ENCODE measurements around the gene MICAL3. TPM values are rescaled to one million over a fixed set of nuclear protein-coding genes. Genes with fewer than 3 reads are reported as not detected.
"Not testable (repeated sequence)": the region's sequence is repeated elsewhere in the genome, so short reads cannot be mapped to it uniquely, and the experiment has no call there.

The MICAL3 gene
- polyA plus RNA-seq, 1 donor: 36.1 TPM

- no peak for DNase-seq
- H3K27me3 ChIP-seq (ENCODE audit: control insufficient read depth, insufficient read depth, low read length): no peaks in the 10 kb centered on the region
Measured at GRCh38 chr22:17878941-17879340, 145.4 kb downstream of the MICAL3 start.

DNA sequence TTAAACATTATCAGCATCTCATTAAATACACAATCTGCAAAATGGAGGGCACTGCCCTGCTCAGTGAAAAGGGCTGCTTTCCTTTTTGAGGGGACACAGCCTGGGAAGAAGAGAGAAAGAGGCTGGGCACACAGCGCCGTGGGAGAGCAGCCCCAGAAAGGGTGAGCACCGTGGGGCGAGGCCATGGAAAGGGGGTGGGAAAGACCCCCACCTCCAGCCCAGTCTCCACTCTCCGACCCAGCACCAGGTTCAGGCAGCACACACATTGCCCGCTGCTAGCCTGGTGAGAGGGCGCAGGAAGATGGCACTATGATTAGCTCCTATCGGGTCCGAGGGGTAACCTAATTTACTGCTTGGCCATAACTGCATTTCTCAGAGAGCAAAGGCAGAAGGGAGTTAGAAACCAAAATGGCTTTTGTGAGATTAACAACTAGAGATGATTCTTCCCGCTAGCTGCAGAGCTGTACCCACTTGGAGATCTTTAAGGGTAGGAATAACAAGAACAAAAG is 146.1 kb downstream of the MICAL3 start:
- no CpG with 5 or more reads among the region's 10 CpGs for WGBS (ENCODE audit: insufficient coverage, low lambda C conversion rate)
- Histone ChIP-seq H3K27me3 (ENCODE audit: control insufficient read depth, insufficient read depth, low read length) (no peaks in the 10 kb centered on the region), H3K4me3 (ENCODE audit: low read length) (no peak overlapping the region), H3K27ac (ENCODE audit: low read length) (no peak overlapping the region), H3K4me1 (ENCODE audit: control insufficient read depth, insufficient read depth, low read length) (no peaks in the 10 kb centered on the region), H3K36me3 (ENCODE audit: control insufficient read depth, insufficient read depth, low read length) (peaks cover 69% of the 10 kb centered on the region), H3K9me3 (ENCODE audit: control insufficient read depth, low read depth, low read length) (no peaks in the 10 kb centered on the region)
- no peak for DNase-seq

More at GRCh38 chr22:17878941-17879340, 145.4 kb downstream of the MICAL3 start:
- Histone ChIP-seq H3K36me3 (ENCODE audit: control insufficient read depth, insufficient read depth, low read length) (peaks cover 64% of the 10 kb centered on the region), H3K4me3 (ENCODE audit: low read length) (no peak overlapping the region), H3K27ac (ENCODE audit: low read length) (no peak overlapping the region), H3K4me1 (ENCODE audit: control insufficient read depth, insufficient read depth, low read length) (no peaks in the 10 kb centered on the region), H3K9me3 (ENCODE audit: control insufficient read depth, low read depth, low read length) (no peaks in the 10 kb centered on the region)
- no CpG with 5 or more reads among the region's 7 CpGs for WGBS (ENCODE audit: insufficient coverage, low lambda C conversion rate)

GRCh38 chr22:17876878-17877855 is 147.2 kb downstream of the MICAL3 start:
- H3K9me3 ChIP-seq (ENCODE audit: control insufficient read depth, low read depth, low read length); DNase-seq; H3K4me3 ChIP-seq (ENCODE audit: low read length); H3K27me3 ChIP-seq (ENCODE audit: control insufficient read depth, insufficient read depth, low read length); H3K27ac ChIP-seq (ENCODE audit: low read length): not testable (repeated sequence)
- Histone ChIP-seq H3K36me3 (ENCODE audit: control insufficient read depth, insufficient read depth, low read length) (peaks cover 69% of the 10 kb centered on the region), H3K4me1 (ENCODE audit: control insufficient read depth, insufficient read depth, low read length) (peaks cover 10% of the 10 kb centered on the region)

- WGBS (ENCODE audit: insufficient coverage, low lambda C conversion rate): no CpG with 5 or more reads among the region's 4 CpGs
- H3K27me3 ChIP-seq (ENCODE audit: control insufficient read depth, insufficient read depth, low read length): no peaks in the 10 kb centered on the region
- H3K9me3 ChIP-seq (ENCODE audit: control insufficient read depth, low read depth, low read length): no peaks in the 10 kb centered on the region
- H3K4me3 ChIP-seq (ENCODE audit: low read length): no peak overlapping the region
- H3K4me1 ChIP-seq (ENCODE audit: control insufficient read depth, insufficient read depth, low read length): peaks cover 18% of the 10 kb centered on the region
- DNase-seq: no peak
- H3K36me3 ChIP-seq (ENCODE audit: control insufficient read depth, insufficient read depth, low read length): peaks cover 71% of the 10 kb centered on the region
- no peak overlapping the region for H3K27ac ChIP-seq (ENCODE audit: low read length)
Measured at GRCh38 chr22:17876306-17876831, 148.0 kb downstream of the MICAL3 start.

- H3K9me3 ChIP-seq (ENCODE audit: control insufficient read depth, low read depth, low read length): no peaks in the 10 kb centered on the region
- peaks cover 69% of the 10 kb centered on the region for H3K36me3 ChIP-seq (ENCODE audit: control insufficient read depth, insufficient read depth, low read length)
- WGBS (ENCODE audit: insufficient coverage, low lambda C conversion rate): no CpG with 5 or more reads among the region's 12 CpGs
Measured at GRCh38 chr22:17875631-17876030, 148.7 kb downstream of the MICAL3 start.

GRCh38 chr22:17875156-17875555 is 149.2 kb downstream of the MICAL3 start:
- no peak for DNase-seq
- Histone ChIP-seq H3K4me3 (ENCODE audit: low read length) (no peak overlapping the region), H3K27ac (ENCODE audit: low read length) (no peak overlapping the region), H3K4me1 (ENCODE audit: control insufficient read depth, insufficient read depth, low read length) (peaks cover 30% of the 10 kb centered on the region), H3K27me3 (ENCODE audit: control insufficient read depth, insufficient read depth, low read length) (no peaks in the 10 kb centered on the region), H3K36me3 (ENCODE audit: control insufficient read depth, insufficient read depth, low read length) (peaks cover 64% of the 10 kb centered on the region), H3K9me3 (ENCODE audit: control insufficient read depth, low read depth, low read length) (no peaks in the 10 kb centered on the region)
- WGBS (ENCODE audit: insufficient coverage, low lambda C conversion rate): 100% methylated on average over 4 of the region's 15 CpGs

More at GRCh38 chr22:17875631-17876030, 148.7 kb downstream of the MICAL3 start:
- Histone ChIP-seq H3K4me1 (ENCODE audit: control insufficient read depth, insufficient read depth, low read length) (peaks cover 26% of the 10 kb centered on the region), H3K4me3 (ENCODE audit: low read length) (no peak overlapping the region), H3K27me3 (ENCODE audit: control insufficient read depth, insufficient read depth, low read length) (no peaks in the 10 kb centered on the region), H3K27ac (ENCODE audit: low read length) (no peak overlapping the region)
- no peak for DNase-seq

- Histone ChIP-seq H3K27ac (ENCODE audit: low read length) (no peak overlapping the region), H3K36me3 (ENCODE audit: control insufficient read depth, insufficient read depth, low read length) (peaks cover 56% of the 10 kb centered on the region), H3K27me3 (ENCODE audit: control insufficient read depth, insufficient read depth, low read length) (no peaks in the 10 kb centered on the region), H3K4me1 (ENCODE audit: control insufficient read depth, insufficient read depth, low read length) (peaks cover 35% of the 10 kb centered on the region), H3K9me3 (ENCODE audit: control insufficient read depth, low read depth, low read length) (no peaks in the 10 kb centered on the region), H3K4me3 (ENCODE audit: low read length) (no peak overlapping the region)
- WGBS (ENCODE audit: insufficient coverage, low lambda C conversion rate): no CpG with 5 or more reads among the region's 15 CpGs
- DNase-seq: no peak
Measured at GRCh38 chr22:17874231-17874905, 150.0 kb downstream of the MICAL3 start.

GRCh38 chr22:17873804-17874203 is 150.6 kb downstream of the MICAL3 start:
- no peaks in the 10 kb centered on the region for H3K9me3 ChIP-seq (ENCODE audit: control insufficient read depth, low read depth, low read length)
- no peak overlapping the region for H3K27ac ChIP-seq (ENCODE audit: low read length)
- WGBS (ENCODE audit: insufficient coverage, low lambda C conversion rate): no CpG with 5 or more reads among the region's 10 CpGs
- no peak overlapping the region for H3K4me3 ChIP-seq (ENCODE audit: low read length)
- peaks cover 56% of the 10 kb centered on the region for H3K36me3 ChIP-seq (ENCODE audit: control insufficient read depth, insufficient read depth, low read length)
- no peaks in the 10 kb centered on the region for H3K27me3 ChIP-seq (ENCODE audit: control insufficient read depth, insufficient read depth, low read length)
- no peak for DNase-seq
- H3K4me1 ChIP-seq (ENCODE audit: control insufficient read depth, insufficient read depth, low read length): peaks cover 41% of the 10 kb centered on the region

- no peak for DNase-seq
- H3K36me3 ChIP-seq (ENCODE audit: control insufficient read depth, insufficient read depth, low read length): peaks cover 60% of the 10 kb centered on the region
Measured at GRCh38 chr22:17873116-17873515, 151.2 kb downstream of the MICAL3 start.

DNA sequence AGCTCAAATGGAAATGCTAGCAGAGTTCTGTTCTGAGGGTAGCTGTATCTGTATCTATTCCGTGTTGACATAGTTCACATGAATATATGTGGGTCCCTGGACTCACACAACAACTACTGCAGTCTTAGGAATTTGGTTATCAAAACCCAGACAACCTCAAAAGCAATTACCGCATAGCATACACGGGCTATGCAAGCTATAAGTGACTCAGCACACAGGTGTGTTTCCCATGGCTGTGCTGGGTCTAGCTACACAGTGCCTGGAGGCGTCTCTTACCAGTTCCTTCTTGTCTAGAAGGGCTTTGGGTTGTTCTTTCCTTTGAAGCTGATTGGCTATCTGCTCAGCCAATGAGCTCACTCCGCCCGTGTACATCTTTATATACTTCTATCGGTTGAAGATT is 151.9 kb downstream of the MICAL3 start:
- Histone ChIP-seq H3K4me1 (ENCODE audit: control insufficient read depth, insufficient read depth, low read length) (peaks cover 54% of the 10 kb centered on the region), H3K9me3 (ENCODE audit: control insufficient read depth, low read depth, low read length) (no peaks in the 10 kb centered on the region), H3K27ac (ENCODE audit: low read length) (peak overlapping the region; percentile 92), H3K27me3 (ENCODE audit: control insufficient read depth, insufficient read depth, low read length) (no peaks in the 10 kb centered on the region), H3K4me3 (ENCODE audit: low read length) (no peak overlapping the region), H3K36me3 (ENCODE audit: control insufficient read depth, insufficient read depth, low read length) (peaks cover 58% of the 10 kb centered on the region)
- DNase-seq: peak in 1 of 2 donors; percentile 65
- 80% methylated on average over 1 of the region's 7 CpGs for WGBS (ENCODE audit: insufficient coverage, low lambda C conversion rate)

More at GRCh38 chr22:17873116-17873515, 151.2 kb downstream of the MICAL3 start:
- Histone ChIP-seq H3K9me3 (ENCODE audit: control insufficient read depth, low read depth, low read length) (no peaks in the 10 kb centered on the region), H3K4me1 (ENCODE audit: control insufficient read depth, insufficient read depth, low read length) (peaks cover 48% of the 10 kb centered on the region), H3K27me3 (ENCODE audit: control insufficient read depth, insufficient read depth, low read length) (no peaks in the 10 kb centered on the region), H3K27ac (ENCODE audit: low read length) (no peak overlapping the region), H3K4me3 (ENCODE audit: low read length) (no peak overlapping the region)
- no CpG with 5 or more reads among the region's 14 CpGs for WGBS (ENCODE audit: insufficient coverage, low lambda C conversion rate)
